22Rv1 (cell line): ENCODE data around the gene SPACA7.

Experiments
- H3K27ac ChIP-seq: fragments of 450-650 bp; 2 replicates; pipeline ENCODE4 v1.5.1; 2017
- ZFX ChIP-seq: fragments of 450-650 bp; IDR thresholded peaks from 2 replicates; pipeline ENCODE4 v1.6.1; 2017; ENCODE audit warnings: antibody characterized with exemption, borderline replicate concordance
- TF ChIP-seq, protein P1 (sequence below): fragments of 450-650 bp; IDR thresholded peaks from 2 replicates; pipeline ENCODE4 v1.5.1; 2017; ENCODE audit warnings: mild to moderate bottlenecking

The SPACA7 gene

DNA sequence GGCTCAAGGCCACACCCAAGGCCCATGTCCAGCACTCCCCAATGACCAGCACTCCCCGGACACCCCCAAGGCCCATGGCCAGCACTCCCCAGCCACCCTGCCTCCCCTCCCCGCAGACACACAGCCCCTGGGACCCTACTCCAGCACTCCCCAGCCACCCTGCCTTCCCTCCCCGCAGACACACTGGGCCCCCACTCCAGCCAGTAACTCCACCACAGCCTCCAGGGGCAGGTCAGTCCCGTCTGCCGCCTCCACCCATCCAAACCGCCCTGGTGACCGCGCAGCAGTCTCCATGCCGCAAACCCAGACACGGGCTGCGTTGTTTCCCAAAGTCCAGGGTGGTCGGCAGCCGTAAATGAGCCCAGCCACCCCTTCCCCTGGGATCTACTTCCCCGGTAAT lies 70.7 kb downstream of the SPACA7 start:
- TF ChIP-seq, protein P1, sequence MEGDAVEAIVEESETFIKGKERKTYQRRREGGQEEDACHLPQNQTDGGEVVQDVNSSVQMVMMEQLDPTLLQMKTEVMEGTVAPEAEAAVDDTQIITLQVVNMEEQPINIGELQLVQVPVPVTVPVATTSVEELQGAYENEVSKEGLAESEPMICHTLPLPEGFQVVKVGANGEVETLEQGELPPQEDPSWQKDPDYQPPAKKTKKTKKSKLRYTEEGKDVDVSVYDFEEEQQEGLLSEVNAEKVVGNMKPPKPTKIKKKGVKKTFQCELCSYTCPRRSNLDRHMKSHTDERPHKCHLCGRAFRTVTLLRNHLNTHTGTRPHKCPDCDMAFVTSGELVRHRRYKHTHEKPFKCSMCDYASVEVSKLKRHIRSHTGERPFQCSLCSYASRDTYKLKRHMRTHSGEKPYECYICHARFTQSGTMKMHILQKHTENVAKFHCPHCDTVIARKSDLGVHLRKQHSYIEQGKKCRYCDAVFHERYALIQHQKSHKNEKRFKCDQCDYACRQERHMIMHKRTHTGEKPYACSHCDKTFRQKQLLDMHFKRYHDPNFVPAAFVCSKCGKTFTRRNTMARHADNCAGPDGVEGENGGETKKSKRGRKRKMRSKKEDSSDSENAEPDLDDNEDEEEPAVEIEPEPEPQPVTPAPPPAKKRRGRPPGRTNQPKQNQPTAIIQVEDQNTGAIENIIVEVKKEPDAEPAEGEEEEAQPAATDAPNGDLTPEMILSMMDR: no peak
- no peak for TF ChIP-seq ZFX
- no peak overlapping the region for H3K27ac ChIP-seq

DNA sequence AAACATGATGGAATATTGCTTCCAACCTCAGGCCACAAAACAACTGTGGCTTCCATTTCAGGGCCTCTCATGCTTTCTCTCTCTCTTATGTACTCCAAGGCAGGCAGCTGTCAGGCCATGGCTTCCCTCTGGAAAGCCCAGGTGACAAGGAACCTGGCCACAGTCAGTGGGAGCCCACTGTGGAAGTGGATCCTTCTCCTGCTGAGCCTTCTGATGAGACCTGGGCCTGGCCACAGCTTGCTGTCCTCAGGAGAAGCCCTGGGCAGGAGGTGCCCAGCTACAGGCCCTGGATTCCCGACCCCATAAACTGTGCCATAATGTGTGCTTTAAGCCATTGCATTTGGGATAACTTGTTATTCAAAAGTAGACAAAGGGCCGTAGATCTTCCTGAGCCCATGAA lies 71.2 kb downstream of the SPACA7 start:
- TF ChIP-seq ZFX: no peak
- TF ChIP-seq, protein P1: no peak
- no peak overlapping the region for H3K27ac ChIP-seq

DNA sequence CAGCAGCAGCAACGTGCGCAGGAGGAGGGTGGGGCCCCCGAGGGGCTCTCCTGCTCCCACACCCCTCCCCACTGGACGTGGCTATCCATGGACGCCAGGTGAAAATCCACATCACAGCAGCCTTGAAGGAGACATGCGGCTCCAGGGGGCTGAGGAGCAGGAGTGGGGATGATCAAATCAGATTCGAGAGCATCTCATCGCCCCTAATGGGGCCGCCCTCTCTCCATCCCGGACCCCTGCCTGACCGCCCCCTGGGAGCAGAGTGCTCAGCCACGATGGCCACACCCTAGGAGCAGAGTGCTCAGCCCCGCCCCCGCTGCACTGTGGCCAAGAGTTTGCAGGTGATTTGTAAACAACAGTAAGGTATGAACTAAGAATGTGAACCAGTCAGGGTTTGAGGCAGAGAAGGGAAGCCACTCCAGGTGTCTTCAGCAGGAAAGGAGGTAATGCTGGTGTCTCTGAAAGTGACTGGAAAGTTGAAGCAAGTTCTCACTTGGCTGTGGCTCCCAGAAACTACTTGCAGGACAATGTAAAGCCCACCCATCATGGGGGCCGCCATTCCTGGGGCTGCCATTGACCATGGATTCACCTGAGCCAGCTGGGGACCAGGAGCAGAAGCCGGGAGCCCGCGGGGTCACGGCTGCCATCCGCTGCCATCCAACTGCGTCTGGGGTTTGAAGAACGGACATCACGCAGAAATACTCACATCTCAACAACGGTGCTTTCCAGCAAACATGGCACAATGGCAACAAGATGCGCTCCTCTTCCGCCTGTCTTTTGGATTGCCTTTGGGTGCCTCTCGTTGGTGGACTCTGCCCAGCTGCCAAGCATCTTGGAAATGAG lies 71.8 kb downstream of the SPACA7 start:
- H3K27ac ChIP-seq: no peak overlapping the region
- TF ChIP-seq, protein P1: no peak
- no peak for TF ChIP-seq ZFX

- TF ChIP-seq, protein P1: no peak
- TF ChIP-seq ZFX: no peak
- H3K27ac ChIP-seq: no peak overlapping the region
These were observed 72.7 kb downstream of the SPACA7 start for GRCh38 chr13:112448621-112449544.

DNA sequence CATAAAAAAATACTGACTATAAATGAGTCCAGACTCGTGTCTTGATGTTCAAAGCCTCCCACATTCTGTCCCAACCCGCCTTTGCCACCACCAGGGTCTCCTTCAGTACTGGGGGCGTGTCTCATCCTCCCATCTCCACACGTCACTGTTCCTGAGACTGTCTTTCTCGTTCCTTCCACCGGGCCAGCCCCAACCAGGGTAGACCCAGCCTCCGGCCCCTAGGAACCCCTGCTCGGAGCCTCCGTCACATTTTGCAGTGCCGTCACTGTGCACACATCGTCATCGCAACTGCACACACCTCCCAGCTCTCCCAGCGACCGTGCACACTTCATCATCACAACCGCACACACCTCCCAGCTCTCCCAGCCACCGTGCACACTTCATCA lies 73.4 kb downstream of the SPACA7 start:
- H3K27ac ChIP-seq: no peak overlapping the region
- TF ChIP-seq, protein P1: no peak
- no peak for TF ChIP-seq ZFX

- no peak for TF ChIP-seq ZFX
- TF ChIP-seq, protein P1: no peak
These were observed 74.2 kb downstream of the SPACA7 start for GRCh38 chr13:112450118-112450903.

More at GRCh38 chr13:112450118-112450903, 74.2 kb downstream of the SPACA7 start:
- H3K27ac ChIP-seq: no peak overlapping the region
